SU-DHL-6 (cell line): ENCODE measurements around the gene TMEM179B.

Experiments
- H2AFZ ChIP-seq: fragments of 200-600 bp; sonication (generic); 2 replicates; pipeline ENCODE4 v1.6.1; 2014; ENCODE audit warnings: low read depth, mild to moderate bottlenecking, moderate library complexity, mixed read lengths, antibody characterized with exemption, low read length; ENCODE audit not compliant: severe bottlenecking
- H3F3A ChIP-seq: fragments of 200-600 bp; shearing (Covaris generic); 2 replicates; pipeline ENCODE4 v1.6.0; 2016; ENCODE audit warnings: antibody characterized with exemption, mild to moderate bottlenecking; ENCODE audit not compliant: insufficient read depth
- H3K27ac ChIP-seq: fragments of 200-600 bp; sonication (generic); 2 replicates; pipeline ENCODE4 v1.5.1; 2016; ENCODE audit warnings: low read depth, mild to moderate bottlenecking, low read length, moderate library complexity, mixed read lengths
- H3K27me3 ChIP-seq: fragments of 200-600 bp; sonication (generic), shearing (Covaris generic); 2 replicates; pipeline ENCODE4 v1.6.0; 2014; ENCODE audit warnings: mild to moderate bottlenecking, low read length
- H3K36me3 ChIP-seq: fragments of 200-600 bp; sonication (generic); 2 replicates; pipeline ENCODE4 v1.6.1; 2014; ENCODE audit warnings: mild to moderate bottlenecking, low read length, mixed read lengths
- H3K4me2 ChIP-seq: fragments of 300-600, 200-600 bp; shearing (Covaris generic), sonication (generic); 2 replicates; pipeline ENCODE4 v1.6.0; 2014; ENCODE audit warnings: low read length, low read depth, mild to moderate bottlenecking; ENCODE audit not compliant: poor library complexity, severe bottlenecking
- H3K4me3 ChIP-seq: fragments of 200-600 bp; sonication (generic); 2 replicates; pipeline ENCODE4 v1.5.1; 2014; ENCODE audit warnings: antibody characterized with exemption, low read length, mild to moderate bottlenecking, mixed read lengths; ENCODE audit not compliant: insufficient read depth, poor library complexity, severe bottlenecking
- H3K79me2 ChIP-seq: fragments of 200-600 bp; sonication (generic); 2 replicates; pipeline ENCODE4 v1.6.1; 2014; ENCODE audit warnings: mild to moderate bottlenecking, low read length, moderate library complexity; ENCODE audit not compliant: insufficient read depth
- H3K9ac ChIP-seq: fragments of 200-600 bp; sonication (generic); 2 replicates; pipeline ENCODE4 v1.7.0; 2014; ENCODE audit warnings: mild to moderate bottlenecking, low read length
- H3K9me2 ChIP-seq: fragments of 200-600 bp; sonication (generic); replicated peaks from 2 replicates; pipeline ENCODE4 v1.6.1; 2014; ENCODE audit warnings: low read length; ENCODE audit not compliant: insufficient read depth
- H3K9me3 ChIP-seq: fragments of 200-600 bp; sonication (generic); 2 replicates; pipeline ENCODE4 v1.6.1; 2014; ENCODE audit warnings: low read length, mixed read lengths; ENCODE audit not compliant: insufficient read depth
- H4K20me1 ChIP-seq: fragments of 200-600 bp; sonication (generic); 2 replicates; pipeline ENCODE4 v1.6.1; 2014; ENCODE audit warnings: low read depth, mild to moderate bottlenecking, antibody characterized with exemption, low read length, moderate library complexity, mixed read lengths
- EZH2phosphoT487 ChIP-seq: fragments of 200-600 bp; sonication (generic), shearing (Covaris generic); conservative IDR thresholded peaks from 2 replicates; pipeline ENCODE4 v1.6.1; 2018; ENCODE audit warnings: mild to moderate bottlenecking, antibody characterized with exemption, low read length, moderate library complexity, mixed read lengths
- TF ChIP-seq, protein P1 (sequence below): fragments of 200-600 bp; sonication (generic); IDR thresholded peaks from one replicate; pipeline ENCODE4 v1.5.1; 2017; ENCODE audit warnings: antibody characterized with exemption, mild to moderate bottlenecking, low read length, moderate library complexity; ENCODE audit not compliant: insufficient read depth, poor library complexity, severe bottlenecking

The TMEM179B gene

DNA sequence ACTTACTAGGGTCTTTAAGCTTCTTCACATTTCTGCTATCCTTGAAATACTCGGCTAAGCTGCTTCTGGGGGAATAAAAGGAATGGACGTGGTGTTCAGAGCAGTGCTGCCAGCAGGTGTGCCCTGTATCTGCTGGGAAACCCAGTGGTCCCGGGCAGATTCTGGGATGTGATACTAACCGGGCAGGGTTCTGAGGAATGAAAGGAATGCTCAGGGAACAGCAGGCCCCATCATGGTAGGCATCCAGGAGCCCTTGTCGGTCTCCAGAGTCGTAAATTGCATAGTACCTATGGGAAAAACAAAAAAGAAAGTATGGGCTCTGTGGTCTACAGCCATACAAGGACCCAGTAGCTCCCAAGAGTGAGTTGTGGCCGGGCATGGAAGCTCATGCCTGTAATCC is 9.1 kb downstream of the TMEM179B start:
- peaks cover 5% of the 10 kb centered on the region for H3K79me2 ChIP-seq
- peaks cover 19% of the 10 kb centered on the region for H3K36me3 ChIP-seq
- H3K9me2 ChIP-seq, result no peaks in the 10 kb centered on the region
- H3K27ac ChIP-seq, result no peak overlapping the region
- no peak overlapping the region for H2AFZ ChIP-seq
- H3F3A ChIP-seq, result peaks cover 10% of the 10 kb centered on the region
- H3K27me3 ChIP-seq, result no peaks in the 10 kb centered on the region
- no peak overlapping the region for H3K4me3 ChIP-seq
- no peaks in the 10 kb centered on the region for H4K20me1 ChIP-seq
- no peak overlapping the region for H3K4me2 ChIP-seq
- no peak overlapping the region for H3K9ac ChIP-seq
- no peaks in the 10 kb centered on the region for H3K9me3 ChIP-seq
- TF ChIP-seq, protein P1, sequence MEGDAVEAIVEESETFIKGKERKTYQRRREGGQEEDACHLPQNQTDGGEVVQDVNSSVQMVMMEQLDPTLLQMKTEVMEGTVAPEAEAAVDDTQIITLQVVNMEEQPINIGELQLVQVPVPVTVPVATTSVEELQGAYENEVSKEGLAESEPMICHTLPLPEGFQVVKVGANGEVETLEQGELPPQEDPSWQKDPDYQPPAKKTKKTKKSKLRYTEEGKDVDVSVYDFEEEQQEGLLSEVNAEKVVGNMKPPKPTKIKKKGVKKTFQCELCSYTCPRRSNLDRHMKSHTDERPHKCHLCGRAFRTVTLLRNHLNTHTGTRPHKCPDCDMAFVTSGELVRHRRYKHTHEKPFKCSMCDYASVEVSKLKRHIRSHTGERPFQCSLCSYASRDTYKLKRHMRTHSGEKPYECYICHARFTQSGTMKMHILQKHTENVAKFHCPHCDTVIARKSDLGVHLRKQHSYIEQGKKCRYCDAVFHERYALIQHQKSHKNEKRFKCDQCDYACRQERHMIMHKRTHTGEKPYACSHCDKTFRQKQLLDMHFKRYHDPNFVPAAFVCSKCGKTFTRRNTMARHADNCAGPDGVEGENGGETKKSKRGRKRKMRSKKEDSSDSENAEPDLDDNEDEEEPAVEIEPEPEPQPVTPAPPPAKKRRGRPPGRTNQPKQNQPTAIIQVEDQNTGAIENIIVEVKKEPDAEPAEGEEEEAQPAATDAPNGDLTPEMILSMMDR, result no peak
- no peak for TF ChIP-seq EZH2phosphoT487

DNA sequence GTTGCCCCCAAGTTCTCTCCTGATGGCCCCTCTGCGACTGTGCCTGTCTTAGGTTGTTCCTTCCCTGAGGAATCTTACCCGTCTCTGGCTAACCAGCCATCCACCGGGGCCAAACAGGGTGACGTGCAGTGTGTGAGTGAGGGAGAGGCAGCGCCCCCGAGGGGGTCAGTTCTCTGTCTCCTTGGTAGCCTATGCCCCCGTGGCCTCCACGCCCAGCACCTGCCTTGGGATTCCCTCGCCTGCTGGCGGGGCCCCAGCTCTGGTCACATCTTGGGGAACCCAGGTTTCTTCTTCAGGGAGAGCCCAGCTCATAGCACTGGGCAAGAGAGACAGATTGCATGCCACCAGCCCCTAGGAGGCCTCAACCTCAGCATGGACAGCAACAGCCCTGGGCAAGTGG is 12.3 kb downstream of the TMEM179B start:
- H3K36me3 ChIP-seq, result peaks cover 10% of the 10 kb centered on the region
- no peak for TF ChIP-seq EZH2phosphoT487
- TF ChIP-seq, protein P1, result no peak
- H3K27ac ChIP-seq, result no peak overlapping the region
- no peaks in the 10 kb centered on the region for H3F3A ChIP-seq
- H3K9ac ChIP-seq, result no peak overlapping the region
- H3K79me2 ChIP-seq, result peaks cover 13% of the 10 kb centered on the region
- no peaks in the 10 kb centered on the region for H4K20me1 ChIP-seq
- H3K9me2 ChIP-seq, result no peaks in the 10 kb centered on the region
- H3K27me3 ChIP-seq, result no peaks in the 10 kb centered on the region
- H2AFZ ChIP-seq, result no peak overlapping the region
- H3K4me3 ChIP-seq, result no peak overlapping the region
- H3K4me2 ChIP-seq, result no peak overlapping the region
- no peaks in the 10 kb centered on the region for H3K9me3 ChIP-seq

DNA sequence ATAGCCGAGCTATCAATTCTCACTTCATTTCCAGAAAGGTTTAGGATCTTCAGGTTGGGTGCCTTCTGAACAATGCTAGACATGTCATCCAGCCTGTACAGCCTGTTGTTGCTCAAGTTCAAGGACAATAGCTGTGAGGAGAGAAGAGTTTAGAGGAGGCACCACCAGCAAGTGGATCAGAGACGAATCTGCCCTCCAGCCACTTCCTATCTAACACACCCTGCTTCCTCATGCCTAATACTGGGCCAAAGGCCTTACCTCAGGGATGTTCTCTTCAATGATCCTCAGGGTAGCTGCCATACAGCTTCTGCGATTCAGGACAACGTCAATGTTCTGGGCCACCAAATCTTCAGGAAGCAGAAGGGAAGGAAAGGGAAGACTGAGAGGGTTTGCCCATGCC is 13.9 kb downstream of the TMEM179B start:
- H3K9me2 ChIP-seq, result no peaks in the 10 kb centered on the region
- H3K4me2 ChIP-seq, result no peak overlapping the region
- no peaks in the 10 kb centered on the region for H3K9me3 ChIP-seq
- H3K9ac ChIP-seq, result no peak overlapping the region
- H3F3A ChIP-seq, result no peaks in the 10 kb centered on the region
- no peak overlapping the region for H2AFZ ChIP-seq
- H3K27me3 ChIP-seq, result no peaks in the 10 kb centered on the region
- no peak overlapping the region for H3K4me3 ChIP-seq
- H3K79me2 ChIP-seq, result peaks cover 19% of the 10 kb centered on the region
- peaks cover 2% of the 10 kb centered on the region; the same call in 1 of the 2 replicates for H3K36me3 ChIP-seq
- no peaks in the 10 kb centered on the region for H4K20me1 ChIP-seq
- no peak for TF ChIP-seq EZH2phosphoT487
- TF ChIP-seq, protein P1, result no peak
- no peak overlapping the region for H3K27ac ChIP-seq
